Natural killer cell (primary cell): ENCODE results near the gene IGSF6. TPM values are rescaled to one million over a fixed set of nuclear protein-coding genes. Genes with fewer than 3 reads are reported as not detected.
A peak's percentile ranks its signal among the peaks of the same experiment; 100 is the strongest.

Source experiments
- ATAC-seq, 3 donors: fragments of 150-1000 bp in 2 of 3; fragments of 200-7000 bp in 1 of 3; cut with Tn5 transposase; 1 replicate in 1 of 3; 2 replicates in 2 of 3; pipeline ENCODE4 v1.10.0; 2021; ENCODE audit warnings: mild to moderate bottlenecking in 2 of 3, moderate library complexity in 2 of 3
- DNase-seq, 2 donors: peaks; one replicate each; pipeline versions ENCODE4 v3.0.0 to v3.0.0-alpha.2; 2013 to 2021; ENCODE audit warnings: mixed read lengths in 1 of 2
- H3K27ac ChIP-seq: one replicate; pipeline ENCODE4 v1.5.1; 2013; ENCODE audit warnings: mild to moderate bottlenecking, low read length
- H3K27me3 ChIP-seq: one replicate; pipeline ENCODE4 v1.6.1; 2013; ENCODE audit warnings: low read length; ENCODE audit not compliant: control insufficient read depth, insufficient read depth
- H3K36me3 ChIP-seq: one replicate; pipeline ENCODE4 v1.6.1; 2013; ENCODE audit warnings: low read length; ENCODE audit not compliant: control insufficient read depth, insufficient read depth
- H3K4me1 ChIP-seq: one replicate; pipeline ENCODE4 v1.6.1; 2013; ENCODE audit warnings: low read length; ENCODE audit not compliant: control insufficient read depth, insufficient read depth
- H3K4me3 ChIP-seq: one replicate; pipeline ENCODE4 v1.5.1; 2013; ENCODE audit warnings: low read length
- H3K9me3 ChIP-seq: one replicate; pipeline ENCODE4 v1.6.1; 2013; ENCODE audit warnings: low read length; ENCODE audit not compliant: control insufficient read depth, insufficient read depth
- H3K27ac Mint-ChIP-seq, 2 donors: one replicate each; pipeline ENCODE4 v1.8.0; 2022; ENCODE audit warnings: mild to moderate bottlenecking in 2 of 2, mixed read lengths in 2 of 2, moderate library complexity in 1 of 2
- H3K27me3 Mint-ChIP-seq, 2 donors: one replicate each; pipeline ENCODE4 v1.8.0; 2022; ENCODE audit warnings: low read depth in 2 of 2, mixed read lengths in 2 of 2
- H3K36me3 Mint-ChIP-seq: one replicate; pipeline ENCODE4 v1.8.0; 2022; ENCODE audit warnings: mixed read lengths
- H3K4me1 Mint-ChIP-seq, 2 donors: one replicate each; pipeline ENCODE4 v1.8.0; 2022; ENCODE audit warnings: mixed read lengths in 2 of 2
- H3K4me3 Mint-ChIP-seq: one replicate; pipeline ENCODE4 v1.8.0; 2022; ENCODE audit warnings: mild to moderate bottlenecking, moderate library complexity, mixed read lengths
- H3K9me3 Mint-ChIP-seq, 2 donors: one replicate each; pipeline ENCODE4 v1.8.0; 2022; ENCODE audit warnings: mixed read lengths in 2 of 2
- CTCF ChIP-seq: fragments of 200-600 bp; IDR thresholded peaks from one replicate; pipeline ENCODE4 v1.8.0; 2022; ENCODE audit warnings: antibody characterized with exemption
- WGBS: methylation state at CpG from one replicate; pipeline ENCODE4 v1.1.7; 2013; ENCODE audit warnings: missing lambda C conversion rate; ENCODE audit not compliant: insufficient coverage; 5-methylcytosine and 5-hydroxymethylcytosine counted together
- intact Hi-C: fragments of 100-400 bp; cut with micrococcal nuclease; formaldehyde crosslinking; loops from one replicate; pipeline ENCODE4 v1.14.2; 2022
- total RNA-seq, 4 donors: library from RNA; stranded (reverse); fragments of 120-200 nt in 1 of 4; gene quantifications; one replicate each; pipeline versions ENCODE4 v1.2.3 to v1.2.4, GENCODE V29; 2013 to 2022

IGSF6 gene
- total RNA-seq, 3 donors from 2014 or later (not counting 1 experiment from before 2014, with no cell fraction given): 2.2 to 4.4 (median 2.6) TPM

GRCh38 chr16:21611556-21612384 is 40.6 kb downstream of the IGSF6 start:
- no peaks in the 10 kb centered on the region for H3K36me3 ChIP-seq
- peaks cover 58 to 68% of the 10 kb centered on the region in 2 donors for H3K4me1 Mint-ChIP-seq
- H3K27ac ChIP-seq: no peak overlapping the region
- DNase-seq: no peak
- H3K27me3 ChIP-seq: no peaks in the 10 kb centered on the region
- H3K9me3 ChIP-seq: no peaks in the 10 kb centered on the region
- peaks cover 27% of the 10 kb centered on the region for H3K4me1 ChIP-seq
- H3K4me3 ChIP-seq: no peak overlapping the region
- H3K9me3 Mint-ChIP-seq: no peaks in the 10 kb centered on the region
- no peak overlapping the region for H3K4me3 Mint-ChIP-seq
- intact Hi-C loops: no loop called here
- no peaks in the 10 kb centered on the region for H3K27me3 Mint-ChIP-seq
- H3K27ac Mint-ChIP-seq: peak overlapping the region; percentile 54 to 70
- no peak for TF ChIP-seq CTCF
- 80% methylated on average over 5 of the region's 7 CpGs for WGBS
- peak in 1 of 3 donors; percentile 64 for ATAC-seq
- no peaks in the 10 kb centered on the region for H3K36me3 Mint-ChIP-seq

- ATAC-seq (no peak), DNase-seq (no peak)
- Mint-ChIP-seq H3K27ac (peak overlapping the region in 1 of 2 donors; percentile 54), H3K9me3 (no peaks in the 10 kb centered on the region), H3K4me1 (peaks cover 58 to 62% of the 10 kb centered on the region in 2 donors), H3K27me3 (no peaks in the 10 kb centered on the region), H3K4me3 (no peak overlapping the region), H3K36me3 (no peaks in the 10 kb centered on the region)
- no peak overlapping the region for H3K27ac ChIP-seq
- H3K4me3 ChIP-seq: no peak overlapping the region
- 82% methylated on average over 4 of the region's 4 CpGs for WGBS
- intact Hi-C loops: no loop called here
- TF ChIP-seq CTCF: no peak
- no peaks in the 10 kb centered on the region for H3K36me3 ChIP-seq
- H3K9me3 ChIP-seq: no peaks in the 10 kb centered on the region
- peaks cover 26% of the 10 kb centered on the region for H3K4me1 ChIP-seq
- H3K27me3 ChIP-seq: no peaks in the 10 kb centered on the region
Measured at GRCh38 chr16:21611198-21611555, 41.2 kb downstream of the IGSF6 start.

GRCh38 chr16:21610766-21611165 is 41.6 kb downstream of the IGSF6 start:
- Histone ChIP-seq H3K4me3 (no peak overlapping the region), H3K36me3 (no peaks in the 10 kb centered on the region), H3K27ac (no peak overlapping the region), H3K27me3 (no peaks in the 10 kb centered on the region), H3K9me3 (no peaks in the 10 kb centered on the region), H3K4me1 (peaks cover 24% of the 10 kb centered on the region)
- no peaks in the 10 kb centered on the region for H3K27me3 Mint-ChIP-seq
- DNase-seq (no peak), ATAC-seq (no peak)
- no peak for TF ChIP-seq CTCF
- no peaks in the 10 kb centered on the region for H3K36me3 Mint-ChIP-seq
- no peaks in the 10 kb centered on the region for H3K9me3 Mint-ChIP-seq
- peaks cover 54 to 58% of the 10 kb centered on the region in 2 donors for H3K4me1 Mint-ChIP-seq
- no peak overlapping the region for H3K27ac Mint-ChIP-seq
- no peak overlapping the region for H3K4me3 Mint-ChIP-seq
- 96% methylated on average over 2 of the region's 2 CpGs for WGBS
- intact Hi-C loops: no loop called here
